ENCODE data around the gene TMEM214. TPM values are rescaled to one million over a fixed set of nuclear protein-coding genes. Genes with fewer than 3 reads are reported as not detected.
A peak's percentile ranks its signal among the peaks of the same experiment; 100 is the strongest.

The TMEM214 gene
- total RNA-seq, 1 experiment from 2014 or later: 32.0 TPM

DNA sequence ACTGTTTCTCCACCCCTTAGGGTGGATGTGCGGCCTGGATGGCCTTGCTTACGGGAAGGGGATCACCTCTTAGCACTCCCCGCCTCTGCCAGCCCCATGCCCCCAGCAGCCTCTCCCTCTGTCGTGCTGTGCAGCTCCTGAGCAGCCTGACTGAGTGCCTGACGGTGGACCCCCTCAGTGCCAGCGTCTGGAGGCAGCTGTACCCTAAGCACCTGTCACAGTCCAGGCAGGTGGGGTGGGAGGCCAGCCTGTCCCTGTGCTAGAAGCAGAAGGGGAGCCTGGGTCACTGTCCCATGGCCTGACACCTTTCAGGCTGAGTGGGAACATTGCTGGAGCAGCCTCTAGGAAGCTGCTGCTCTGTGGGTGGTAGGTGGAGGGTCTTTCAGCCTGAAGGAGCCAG lies 5.2 kb downstream of the TMEM214 start:
- DNase-seq (ENCODE audit: extremely low read depth, low read depth): no peak

DNA sequence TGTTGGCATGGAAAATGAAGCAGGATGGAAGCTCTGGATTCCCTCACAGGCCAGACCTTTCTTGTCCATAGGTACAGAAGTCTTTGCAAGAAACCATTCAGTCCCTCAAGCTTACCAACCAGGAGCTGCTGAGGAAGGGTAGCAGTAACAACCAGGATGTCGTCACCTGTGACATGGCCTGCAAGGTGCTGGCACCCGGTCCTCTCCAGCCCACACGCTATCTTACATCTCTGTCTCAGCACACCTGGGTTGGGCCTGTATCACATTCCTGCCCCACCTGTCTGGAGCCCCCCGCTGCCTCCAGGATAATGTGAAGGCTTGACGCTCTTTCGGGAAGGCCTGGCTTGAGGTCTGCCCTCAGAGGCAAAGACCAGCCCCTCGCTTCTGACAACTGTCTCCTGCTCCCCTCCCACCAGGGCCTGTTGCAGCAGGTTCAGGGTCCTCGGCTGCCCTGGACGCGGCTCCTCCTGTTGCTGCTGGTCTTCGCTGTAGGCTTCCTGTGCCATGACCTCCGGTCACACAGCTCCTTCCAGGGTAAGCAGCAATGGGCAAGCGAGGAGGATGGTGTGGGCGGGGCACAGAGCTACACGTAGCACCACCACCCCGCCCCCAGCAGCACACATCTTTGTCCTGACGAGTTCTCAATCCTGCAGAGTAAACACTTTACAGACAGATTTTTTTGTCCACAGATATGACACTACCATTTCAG lies 6.0 kb downstream of the TMEM214 start:
- DNase-seq (ENCODE audit: extremely low read depth, low read depth): no peak

DNA sequence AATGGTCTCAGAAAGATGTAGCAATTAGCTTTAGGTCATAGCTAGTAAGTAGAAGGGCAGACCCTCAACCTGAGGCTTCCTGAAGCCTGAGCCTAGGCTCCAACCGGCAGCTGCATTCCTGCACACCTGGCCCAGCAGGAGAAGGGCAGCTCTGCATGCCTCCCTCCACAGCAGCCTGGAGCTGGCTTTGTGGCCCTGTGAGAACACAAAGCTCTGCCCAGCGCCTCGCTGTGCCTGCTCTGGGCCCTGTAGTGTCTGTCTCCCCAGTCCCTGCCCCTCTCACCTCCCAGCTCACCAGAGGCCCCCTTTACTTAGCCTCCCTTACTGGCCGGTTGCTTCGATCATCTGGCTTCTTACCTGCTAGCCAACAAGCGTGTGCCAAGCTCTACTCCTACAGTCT lies 6.7 kb downstream of the TMEM214 start:
- no peak for DNase-seq (ENCODE audit: extremely low read depth, low read depth)

DNA sequence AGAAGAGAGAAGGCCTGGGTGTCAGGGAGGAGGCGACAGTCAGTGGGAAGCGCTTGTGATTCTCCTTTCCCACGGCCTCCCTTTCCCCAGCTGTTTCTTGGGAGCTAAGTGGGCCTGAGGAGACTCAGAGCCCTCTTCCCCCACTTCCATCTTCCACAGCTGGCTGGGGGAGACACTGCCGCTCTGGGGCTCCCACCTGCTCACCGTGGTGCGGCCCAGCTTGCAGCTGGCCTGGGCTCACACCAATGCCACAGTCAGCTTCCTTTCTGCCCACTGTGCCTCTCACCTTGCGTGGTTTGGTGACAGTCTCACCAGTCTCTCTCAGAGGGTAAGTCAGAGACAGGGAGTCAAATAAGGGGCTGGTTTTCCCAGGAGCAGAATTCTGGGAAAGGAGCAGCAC lies 7.1 kb downstream of the TMEM214 start:
- DNase-seq (ENCODE audit: extremely low read depth, low read depth): no peak

DNA sequence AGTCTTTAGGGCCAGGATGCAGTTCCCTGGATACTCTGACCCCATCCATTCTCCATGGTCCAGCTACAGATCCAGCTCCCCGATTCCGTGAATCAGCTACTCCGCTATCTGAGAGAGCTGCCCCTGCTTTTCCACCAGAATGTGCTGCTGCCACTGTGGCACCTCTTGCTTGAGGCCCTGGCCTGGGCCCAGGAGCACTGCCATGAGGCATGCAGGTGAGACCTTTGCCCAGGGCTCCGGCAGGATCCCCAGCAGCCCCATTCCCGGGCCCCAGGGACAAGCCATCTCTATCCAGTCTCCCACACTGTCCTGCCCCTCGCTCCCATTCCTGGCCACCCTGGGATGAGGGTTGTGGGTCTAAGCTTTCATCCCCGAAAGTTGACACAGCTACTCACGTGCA lies 7.5 kb downstream of the TMEM214 start:
- no peak for DNase-seq (ENCODE audit: extremely low read depth, low read depth)

DNA sequence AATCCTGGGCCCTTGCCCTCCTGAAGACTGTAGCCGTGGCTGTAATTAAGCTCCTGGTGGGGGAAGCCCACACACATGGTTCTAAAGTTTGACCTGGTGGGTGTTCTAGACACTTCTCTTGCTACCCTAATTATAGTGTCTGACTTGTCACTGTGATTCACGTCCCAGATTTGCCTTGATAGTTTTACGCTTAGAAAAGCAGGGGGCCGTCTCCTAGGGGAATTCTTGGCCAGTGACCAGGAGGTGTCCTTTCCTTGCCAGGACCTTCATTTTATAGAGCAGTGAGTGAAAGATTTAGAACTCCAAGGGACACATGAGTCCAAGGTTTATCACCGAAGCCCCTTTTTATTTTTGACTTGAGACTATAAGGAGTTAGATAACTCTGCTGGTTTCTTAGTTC lies 9.0 kb downstream of the TMEM214 start:
- no peak for DNase-seq (ENCODE audit: extremely low read depth, low read depth)

DNA sequence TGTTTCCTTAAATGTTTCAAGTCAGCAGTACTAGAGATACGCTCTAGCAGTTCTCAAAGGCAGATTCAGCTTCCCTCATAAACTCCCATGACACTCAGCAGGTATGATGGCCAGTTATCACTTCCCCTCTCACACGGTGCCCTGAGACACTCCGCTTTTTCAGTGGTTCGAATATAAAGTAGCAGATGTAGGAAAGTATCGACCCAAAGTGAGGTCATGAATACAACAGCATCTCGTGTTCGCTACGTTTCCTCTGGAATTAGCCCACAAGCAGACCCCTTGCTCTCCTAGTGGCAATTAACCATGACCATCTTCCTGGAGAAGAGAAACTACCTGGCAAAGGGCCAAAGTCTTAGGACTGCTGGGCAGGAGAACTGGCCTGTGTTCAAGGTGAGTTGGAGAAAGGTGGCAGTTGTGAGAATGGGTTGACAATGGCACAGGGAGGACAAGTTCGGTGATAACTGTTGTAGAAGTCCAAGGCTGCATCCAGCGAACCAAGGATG lies 9.4 kb downstream of the TMEM214 start:
- no peak for DNase-seq (ENCODE audit: extremely low read depth, low read depth)

DNA sequence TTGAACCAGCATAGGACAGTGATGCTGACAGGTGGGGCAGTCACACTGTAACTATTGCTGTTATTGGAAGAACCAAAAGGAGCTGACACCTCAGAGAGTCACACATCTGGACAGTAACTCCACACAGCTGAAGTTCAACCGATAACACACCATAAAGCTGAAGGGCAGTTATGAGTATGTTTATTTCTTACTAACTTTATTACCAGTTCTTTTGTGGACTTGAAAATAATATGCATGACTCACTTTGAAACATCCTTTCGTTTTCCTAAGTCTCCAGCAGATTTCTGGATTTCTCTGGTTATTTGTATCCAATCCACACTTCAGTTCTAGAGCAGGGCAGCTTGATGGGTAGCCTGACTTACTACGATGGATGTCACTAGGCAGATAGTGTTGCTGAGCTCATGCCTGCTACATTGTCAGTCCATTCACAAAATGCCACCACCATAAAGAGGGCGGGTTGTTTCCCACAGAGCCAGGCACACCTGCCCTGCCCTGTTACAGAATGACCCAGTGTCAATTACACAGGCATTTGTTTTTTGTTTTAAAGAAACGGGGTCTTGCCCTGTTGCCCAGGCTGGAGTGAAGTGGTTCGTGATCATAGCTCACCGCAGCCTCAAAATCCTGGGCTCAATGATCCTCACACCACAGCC lies 10.3 kb downstream of the TMEM214 start:
- no peak for DNase-seq (ENCODE audit: extremely low read depth, low read depth)

DNA sequence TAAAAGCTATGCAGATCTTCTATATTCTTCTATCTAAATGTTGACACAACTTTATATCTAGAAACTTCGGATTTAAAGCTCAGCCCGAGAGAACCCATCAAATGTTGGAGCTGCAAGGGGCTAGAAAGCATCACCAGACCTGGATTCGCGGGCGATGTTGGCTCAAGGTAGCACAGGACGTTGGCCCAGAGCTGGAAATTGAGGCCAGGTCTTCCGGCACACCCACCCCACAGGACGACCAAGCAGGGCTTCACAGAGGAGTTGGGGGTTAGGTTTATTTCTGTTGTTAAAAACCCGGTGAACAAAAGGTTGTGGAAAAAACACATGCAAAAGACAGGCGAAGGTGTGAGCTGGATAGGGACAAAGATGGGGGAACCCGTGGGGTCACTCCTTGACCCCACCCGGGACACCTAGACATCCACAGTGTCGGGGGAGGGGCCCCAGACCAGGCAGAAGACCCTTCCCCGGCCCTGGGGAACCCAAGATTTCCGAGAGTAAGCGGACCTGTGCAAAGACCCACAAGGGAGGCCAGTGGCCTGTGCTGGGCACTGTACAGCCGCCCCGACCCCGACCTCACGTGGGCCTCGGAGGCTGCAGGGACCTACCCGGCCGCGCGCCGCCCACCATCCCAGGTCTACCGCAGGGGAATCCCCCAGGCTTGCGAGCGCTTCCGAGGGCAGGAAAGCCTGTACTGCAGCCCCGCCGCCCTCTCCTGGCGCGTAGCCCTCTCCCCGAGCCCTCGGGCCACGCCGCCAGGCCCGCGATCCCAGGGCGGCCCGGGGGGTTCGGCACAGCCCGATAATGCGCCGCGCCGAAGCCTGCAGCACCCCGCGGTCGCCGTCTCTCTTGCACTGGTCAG lies 16.9 kb downstream of the TMEM214 start:
- no peak for DNase-seq (ENCODE audit: extremely low read depth, low read depth)

DNA sequence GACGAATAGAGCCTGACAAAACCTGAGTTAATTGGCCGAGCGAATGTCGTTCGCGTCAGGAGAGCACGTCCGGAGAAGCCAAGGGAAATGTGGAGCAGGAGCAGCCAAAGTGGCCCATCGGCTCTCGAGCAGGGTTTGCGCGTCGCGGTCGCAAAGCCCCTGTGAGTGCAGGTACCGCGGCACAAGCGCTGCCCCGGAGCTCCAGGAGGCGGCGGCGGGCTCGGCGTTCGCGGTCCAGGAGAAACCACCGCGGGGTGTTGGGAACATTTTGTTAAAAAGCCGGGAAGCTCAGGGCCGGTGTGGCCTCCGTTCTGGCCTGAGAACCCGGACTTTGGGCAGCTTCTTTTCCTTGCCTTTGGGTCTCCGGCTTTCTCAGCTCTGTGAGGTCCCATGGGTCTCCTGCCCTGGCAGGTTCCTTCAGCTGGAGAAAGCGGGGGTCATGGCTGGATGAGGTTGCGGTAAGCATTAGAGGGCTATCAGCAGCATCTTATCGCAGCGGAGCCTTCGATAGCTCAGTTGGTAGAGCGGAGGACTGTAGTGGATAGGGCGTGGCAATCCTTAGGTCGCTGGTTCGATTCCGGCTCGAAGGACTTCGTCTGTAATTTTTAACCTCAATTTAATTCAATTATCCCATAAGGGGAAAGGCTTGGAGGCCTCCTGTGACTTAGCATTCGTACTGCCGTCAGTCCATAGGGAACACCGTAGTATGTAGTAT lies 17.7 kb downstream of the TMEM214 start:
- peak; percentile 94 for DNase-seq (ENCODE audit: extremely low read depth, low read depth)

DNA sequence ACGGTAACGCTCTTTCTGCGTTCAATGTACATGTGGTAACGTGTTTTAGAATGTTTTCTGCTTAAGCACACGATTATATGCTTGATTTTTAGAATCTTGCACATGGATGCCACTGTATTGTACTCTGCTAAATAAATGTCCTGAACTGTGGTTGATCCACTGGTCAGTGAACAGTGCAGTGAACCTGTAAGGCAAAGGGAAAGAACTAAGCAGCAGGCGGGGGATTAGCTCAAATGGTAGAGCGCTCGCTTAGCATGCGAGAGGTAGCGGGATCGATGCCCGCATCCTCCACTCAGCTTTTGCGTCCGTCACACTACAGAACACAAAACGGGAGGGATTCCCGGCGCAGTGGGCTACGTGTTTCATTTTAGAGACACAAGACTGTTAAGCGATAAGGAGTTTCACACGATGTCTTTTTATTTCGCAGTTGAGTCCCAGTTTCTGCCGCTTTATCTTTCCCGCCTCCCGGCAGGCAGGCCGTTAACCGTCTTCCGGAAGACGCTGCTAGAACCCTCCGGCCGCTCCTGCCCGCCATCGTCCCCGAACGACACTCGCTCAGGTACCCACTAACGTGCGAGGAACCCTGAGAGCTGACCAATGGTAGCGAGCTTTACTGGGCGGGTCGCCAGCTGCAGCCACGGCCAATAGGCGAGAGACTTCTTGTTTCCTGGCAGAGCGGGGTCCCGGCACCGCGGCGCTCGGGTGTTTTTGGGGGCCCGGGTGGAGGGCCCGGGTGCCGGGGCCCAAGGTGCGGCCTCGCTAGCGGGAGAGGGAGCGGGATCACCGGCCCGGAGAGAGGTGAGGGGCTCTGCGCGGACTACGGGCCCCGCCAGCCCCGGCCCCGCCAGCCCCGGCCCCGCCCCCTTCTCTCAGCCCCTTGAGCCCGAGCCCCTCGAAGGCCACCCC lies 18.5 kb downstream of the TMEM214 start, which contains the start of gene AGBL5:
TSS of gene AGBL5 (plus strand) at position 673 of the 906 bp plus-strand sequence. CDS start 1,291 bp downstream, outside the sequence.
- peak; percentile 95 for DNase-seq (ENCODE audit: extremely low read depth, low read depth)

DNA sequence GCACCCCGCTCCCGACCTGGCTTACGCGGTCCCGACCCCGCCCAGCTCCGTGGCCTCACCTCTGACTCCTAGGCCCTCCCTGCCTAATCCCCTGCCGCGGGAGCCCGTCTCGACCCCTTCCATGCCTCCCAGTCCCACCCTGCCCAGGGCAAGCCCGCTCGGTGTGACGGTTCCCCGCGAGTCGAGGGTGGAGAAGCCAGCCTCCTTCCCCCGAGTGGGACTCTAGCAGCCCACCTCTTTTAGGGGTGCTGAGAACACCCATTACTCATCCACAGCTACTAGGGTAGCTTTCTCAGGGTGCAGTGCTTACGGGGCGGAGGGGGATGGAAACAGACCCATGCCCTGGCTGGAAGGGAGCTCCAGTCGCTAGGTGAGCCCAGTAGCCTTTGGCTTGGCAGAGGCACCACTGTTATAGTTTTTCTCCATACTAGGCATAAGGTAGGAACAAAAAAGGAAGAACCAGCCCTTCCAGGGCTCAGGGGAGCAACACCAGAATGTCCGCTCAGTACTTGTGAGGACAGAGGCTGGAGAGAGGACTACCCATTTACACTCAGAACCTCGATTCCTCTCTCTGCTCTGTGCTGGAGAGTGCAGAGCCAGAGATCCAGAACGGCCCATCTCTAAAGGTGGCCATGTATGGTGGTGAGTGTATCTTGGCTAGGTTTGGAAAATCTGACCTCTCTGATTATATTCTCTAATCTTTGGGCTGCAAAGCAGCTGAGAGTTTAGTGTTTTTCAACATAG lies 19.3 kb downstream of the TMEM214 start:
- DNase-seq (ENCODE audit: extremely low read depth, low read depth): no peak

DNA sequence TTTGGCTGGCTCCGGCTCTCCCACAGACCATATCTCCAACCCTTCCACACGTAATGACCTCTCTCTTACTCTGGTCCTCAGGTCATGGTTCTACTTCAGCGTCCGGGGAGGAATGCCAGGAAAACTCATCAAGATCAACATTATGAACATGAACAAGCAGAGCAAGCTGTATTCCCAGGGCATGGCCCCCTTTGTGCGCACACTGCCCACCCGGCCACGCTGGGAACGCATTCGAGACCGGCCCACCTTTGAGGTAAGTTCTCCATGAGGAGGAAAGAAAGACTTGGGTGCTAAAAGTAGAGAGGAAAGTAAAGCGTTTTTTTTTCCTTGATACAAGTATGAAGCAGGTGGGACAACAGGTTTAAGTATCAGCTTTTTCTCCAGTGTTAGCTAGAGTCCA lies 20.6 kb downstream of the TMEM214 start:
- DNase-seq (ENCODE audit: extremely low read depth, low read depth): no peak

DNA sequence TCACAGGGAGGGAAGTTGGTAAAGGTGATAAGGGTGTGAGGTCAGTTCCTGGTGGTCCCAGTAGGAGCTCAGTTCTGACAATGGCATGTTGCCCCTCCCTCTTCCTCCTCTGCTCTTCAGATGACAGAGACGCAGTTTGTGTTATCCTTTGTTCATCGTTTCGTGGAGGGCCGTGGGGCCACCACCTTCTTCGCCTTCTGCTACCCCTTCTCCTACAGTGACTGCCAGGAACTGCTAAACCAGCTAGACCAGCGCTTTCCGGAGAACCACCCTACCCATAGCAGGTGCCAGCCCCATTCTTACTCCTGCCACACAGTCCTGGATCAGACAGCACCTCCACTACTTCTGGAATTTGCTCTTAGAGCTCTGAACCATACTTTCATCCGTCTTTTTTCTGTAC lies 21.0 kb downstream of the TMEM214 start:
- DNase-seq (ENCODE audit: extremely low read depth, low read depth): no peak

DNA sequence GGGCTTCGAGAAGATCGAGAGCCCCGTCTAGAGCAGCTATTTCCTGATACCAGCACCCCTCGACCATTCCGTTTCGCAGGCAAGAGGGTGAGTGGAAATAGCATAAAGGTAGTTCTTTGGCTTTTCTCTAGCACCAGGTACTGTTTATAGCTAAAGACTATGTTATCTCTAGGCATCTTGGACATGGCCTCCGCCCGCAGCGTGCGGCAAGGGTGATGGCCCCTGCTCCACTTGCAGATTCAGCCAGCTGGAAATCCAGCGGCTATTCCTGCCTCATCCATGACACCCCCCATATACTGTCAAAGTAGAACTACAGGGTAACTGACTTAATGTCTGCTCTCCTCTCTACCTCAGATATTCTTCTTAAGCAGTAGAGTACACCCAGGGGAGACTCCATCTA lies 22.0 kb downstream of the TMEM214 start:
- no peak for DNase-seq (ENCODE audit: extremely low read depth, low read depth)

DNA sequence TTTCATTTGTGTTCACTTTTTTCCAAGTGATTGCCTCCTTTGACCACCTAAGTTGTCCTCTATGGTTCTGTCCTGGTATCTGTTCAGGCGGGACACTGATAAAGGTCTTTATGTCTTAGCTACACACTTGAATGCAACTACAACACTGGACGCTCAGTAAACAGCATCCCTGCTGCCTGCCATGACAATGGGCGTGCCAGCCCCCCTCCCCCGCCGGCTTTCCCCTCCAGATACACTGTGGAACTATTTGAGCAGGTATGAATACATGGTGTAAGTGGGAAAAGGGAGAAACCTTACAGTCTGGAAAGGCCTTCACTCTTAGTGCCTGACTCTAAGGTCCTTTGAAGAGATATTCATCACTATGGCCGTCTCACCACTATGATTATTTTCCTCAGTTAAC lies 24.4 kb downstream of the TMEM214 start:
- no peak for DNase-seq (ENCODE audit: extremely low read depth, low read depth)

DNA sequence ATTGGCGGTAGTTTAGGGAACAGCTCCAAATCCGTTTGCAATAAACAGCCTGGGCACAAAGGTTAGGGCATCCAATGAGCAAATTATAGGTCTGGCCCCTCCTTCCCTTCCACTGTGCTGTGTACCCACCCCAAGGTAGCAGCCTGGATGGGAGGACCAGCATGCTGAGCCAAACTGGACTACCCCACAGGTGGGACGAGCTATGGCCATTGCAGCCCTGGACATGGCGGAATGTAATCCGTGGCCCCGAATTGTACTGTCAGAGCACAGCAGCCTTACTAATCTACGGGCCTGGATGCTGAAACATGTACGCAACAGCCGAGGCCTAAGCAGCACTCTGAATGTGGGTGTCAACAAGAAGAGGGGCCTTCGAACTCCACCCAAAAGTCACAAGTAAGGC lies 25.4 kb downstream of the TMEM214 start:
- no peak for DNase-seq (ENCODE audit: extremely low read depth, low read depth)

DNA sequence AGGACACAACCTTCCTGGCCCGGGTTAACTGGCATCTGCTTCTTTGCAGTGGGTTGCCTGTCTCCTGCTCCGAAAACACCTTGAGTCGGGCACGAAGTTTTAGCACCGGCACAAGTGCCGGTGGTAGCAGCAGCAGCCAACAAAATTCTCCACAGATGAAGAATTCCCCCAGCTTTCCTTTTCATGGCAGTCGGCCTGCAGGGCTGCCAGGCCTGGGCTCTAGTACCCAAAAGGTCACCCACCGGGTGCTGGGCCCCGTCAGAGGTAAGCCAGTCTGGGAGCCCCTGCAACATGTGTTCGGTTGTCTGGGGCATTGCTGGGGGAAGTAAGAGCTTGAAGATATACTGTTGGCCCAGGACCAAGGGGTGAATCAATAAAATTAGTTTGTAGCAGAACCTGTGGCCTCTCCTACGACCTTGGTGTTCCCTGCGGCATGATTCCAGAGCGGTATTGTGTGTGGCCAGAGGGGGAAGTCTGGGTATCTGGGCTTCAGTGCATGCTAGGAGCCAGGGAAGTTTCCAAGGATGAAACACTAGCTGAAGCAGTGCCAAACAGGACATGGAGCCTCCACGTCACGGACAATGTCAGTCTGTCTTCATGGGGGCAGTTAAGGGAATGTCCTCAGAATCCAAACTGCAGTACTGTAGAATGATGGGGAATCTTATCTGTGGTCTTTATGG lies 26.5 kb downstream of the TMEM214 start:
- no peak for DNase-seq (ENCODE audit: extremely low read depth, low read depth)

Measured in NCI-H460 (cell line).